ENCODE measurements around the gene MRPL18.

DNA sequence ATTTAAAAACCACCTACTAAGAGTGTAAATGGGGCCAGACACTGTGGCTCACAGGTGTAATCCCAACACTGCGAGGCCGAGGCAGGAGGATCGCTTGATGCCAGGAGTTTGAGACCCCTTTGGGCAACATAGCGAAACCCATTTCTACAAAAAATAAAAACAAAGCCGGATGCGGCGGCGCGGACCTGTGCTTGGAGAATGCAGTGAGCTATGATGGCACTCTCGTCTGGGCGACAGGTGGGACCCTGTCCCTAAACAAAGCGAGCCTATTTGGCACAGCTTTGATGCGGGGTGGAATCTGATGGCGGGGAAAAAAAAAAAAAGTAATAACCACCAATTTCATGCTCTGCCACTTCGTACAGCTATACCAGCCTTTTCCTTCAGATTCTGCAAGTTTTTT, 2.0 kb upstream of the MRPL18 start:
- TF ChIP-seq PPARA (CRISPR knock-in tag; IDR thresholded peaks at IDR 0.05; ENCODE audit: borderline replicate concordance): no peak
- TF ChIP-seq ZNF8 (CRISPR knock-in tag; IDR thresholded peaks at IDR 0.05): no peak

Measured in SK-N-SH treated with all-trans-retinoic acid at 6 μM for 48 hours (cell line).